Fibroblast of lung (primary cell): ENCODE measurements around the gene ZNF593. TPM values are rescaled to one million over a fixed set of nuclear protein-coding genes. Genes with fewer than 3 reads are reported as not detected.

Experiments
- DNase-seq, 2 donors: peaks; one replicate each; pipeline versions ENCODE4 v3.0.0 to v3.0.0-alpha.2; 2010; ENCODE audit warnings: low read depth in 2 of 2
- H2AFZ ChIP-seq: 2 replicates; pipeline ENCODE4 v1.5.1; 2012; ENCODE audit warnings: low read length, control low read depth, inconsistent platforms
- H3K27ac ChIP-seq: 2 replicates; pipeline ENCODE4 v1.5.1; 2011; ENCODE audit warnings: low read length, control low read depth; ENCODE audit not compliant: insufficient read depth
- H3K27me3 ChIP-seq: 2 replicates; pipeline ENCODE4 v1.5.1; 2011; ENCODE audit warnings: mild to moderate bottlenecking, low read length; ENCODE audit not compliant: control insufficient read depth, insufficient read depth
- H3K36me3 ChIP-seq: 2 replicates; pipeline ENCODE4 v1.5.1; 2011; ENCODE audit warnings: low read length; ENCODE audit not compliant: control insufficient read depth, insufficient read depth
- H3K4me1 ChIP-seq: 2 replicates; pipeline ENCODE4 v1.5.1; 2011; ENCODE audit warnings: low read length; ENCODE audit not compliant: control insufficient read depth, insufficient read depth; ENCODE audit errors: extremely low read depth
- H3K4me2 ChIP-seq: 2 replicates; pipeline ENCODE4 v1.5.1; 2011; ENCODE audit warnings: low read length, control low read depth; ENCODE audit not compliant: insufficient read depth; ENCODE audit errors: extremely low read depth
- H3K4me3 ChIP-seq, 4 experiments: fragments of 200-600 bp in 1 of 4; sonication (generic) in 1 of 4; replicated peaks in 1 of 4; 2 replicates each; pipeline ENCODE4 v1.5.1; 2011 to 2016; ENCODE audit warnings: low read length in 4 of 4, low read depth in 3 of 4, mild to moderate bottlenecking in 3 of 4, control low read depth in 2 of 4, inconsistent platforms in 1 of 4, mixed read lengths in 1 of 4; ENCODE audit not compliant: insufficient read depth in 1 of 4; ENCODE audit errors: control extremely low read depth in 1 of 4
- H3K79me2 ChIP-seq: 2 replicates; pipeline ENCODE4 v1.5.1; 2012; ENCODE audit warnings: mild to moderate bottlenecking, low read length, inconsistent platforms; ENCODE audit not compliant: control insufficient read depth, insufficient read depth
- H3K9ac ChIP-seq: 2 replicates; pipeline ENCODE4 v1.5.1; 2011; ENCODE audit warnings: mild to moderate bottlenecking, low read length, control low read depth; ENCODE audit not compliant: insufficient read depth
- H3K9me3 ChIP-seq: 2 replicates; pipeline ENCODE4 v1.5.1; 2012; ENCODE audit warnings: low read depth, low read length; ENCODE audit not compliant: control insufficient read depth, insufficient read depth
- H4K20me1 ChIP-seq: 2 replicates; pipeline ENCODE4 v1.5.1; 2011; ENCODE audit warnings: low read length; ENCODE audit not compliant: control insufficient read depth, insufficient read depth; ENCODE audit errors: extremely low read depth
- EZH2 ChIP-seq: IDR thresholded peaks from 2 replicates; pipeline ENCODE4 v1.5.1; 2012; ENCODE audit warnings: low read length, control low read depth, mild to moderate bottlenecking; ENCODE audit errors: missing control alignments
- polyA plus RNA-seq, 2 donors: library from polyadenylated mRNA; depleted of rRNA in 1 of 2; stranded (reverse) in 1 of 2; unstranded in 1 of 2; fragments of >200 nt; gene quantifications; 2 replicates each; pipeline ENCODE4 v1.2.1, GENCODE V29; 2011 to 2012; ENCODE audit warnings: missing spikeins in 1 of 2
- total RNA-seq: library from RNA; depleted of rRNA; stranded (reverse); fragments of >200 nt; gene quantifications from 2 replicates; pipeline ENCODE4 v1.2.1, GENCODE V29; 2014
- TF ChIP-seq, protein P1 (sequence below), 2 donors: IDR thresholded peaks in 1 of 2; conservative IDR thresholded peaks in 1 of 2; 1 replicate in 1 of 2; 2 replicates in 1 of 2; pipeline ENCODE4 v1.5.1; 2011 to 2012; ENCODE audit warnings: low read length in 2 of 2, control low read depth in 1 of 2, inconsistent platforms in 1 of 2, low read depth in 1 of 2, mild to moderate bottlenecking in 1 of 2

Gene ZNF593
- total and polyA plus RNA-seq, 2 donors (not counting 1 experiment from before 2014, with no cell fraction given): 17.6 to 30.7 TPM

DNA sequence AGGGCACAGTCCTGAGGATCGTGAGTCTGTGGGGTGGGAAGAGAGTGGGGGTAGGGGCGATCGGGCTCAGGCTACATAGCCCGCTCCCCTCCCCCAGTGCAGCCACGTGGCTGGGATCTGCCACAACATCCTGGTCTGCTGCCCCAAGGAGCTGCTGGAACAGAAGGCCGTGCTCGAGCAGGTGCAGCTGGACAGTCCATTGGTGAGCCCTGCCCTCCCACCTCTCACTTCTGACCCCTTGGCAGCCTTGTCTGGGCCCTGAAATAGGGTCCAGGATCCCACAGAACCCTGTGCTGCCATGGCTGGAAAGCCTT is 12.6 kb downstream of the ZNF593 start:
- no peak overlapping the region for H3K9ac ChIP-seq
- H3K36me3 ChIP-seq: no peaks in the 10 kb centered on the region
- no peak overlapping the region for H3K4me3 ChIP-seq
- H2AFZ ChIP-seq: no peak overlapping the region
- H4K20me1 ChIP-seq: no peaks in the 10 kb centered on the region
- H3K79me2 ChIP-seq: no peaks in the 10 kb centered on the region
- DNase-seq: no peak
- no peaks in the 10 kb centered on the region for H3K9me3 ChIP-seq
- H3K4me1 ChIP-seq: no peaks in the 10 kb centered on the region
- H3K4me2 ChIP-seq: no peak overlapping the region
- H3K27ac ChIP-seq: no peak overlapping the region
- peaks cover 6% of the 10 kb centered on the region for H3K27me3 ChIP-seq
- TF ChIP-seq, protein P1, sequence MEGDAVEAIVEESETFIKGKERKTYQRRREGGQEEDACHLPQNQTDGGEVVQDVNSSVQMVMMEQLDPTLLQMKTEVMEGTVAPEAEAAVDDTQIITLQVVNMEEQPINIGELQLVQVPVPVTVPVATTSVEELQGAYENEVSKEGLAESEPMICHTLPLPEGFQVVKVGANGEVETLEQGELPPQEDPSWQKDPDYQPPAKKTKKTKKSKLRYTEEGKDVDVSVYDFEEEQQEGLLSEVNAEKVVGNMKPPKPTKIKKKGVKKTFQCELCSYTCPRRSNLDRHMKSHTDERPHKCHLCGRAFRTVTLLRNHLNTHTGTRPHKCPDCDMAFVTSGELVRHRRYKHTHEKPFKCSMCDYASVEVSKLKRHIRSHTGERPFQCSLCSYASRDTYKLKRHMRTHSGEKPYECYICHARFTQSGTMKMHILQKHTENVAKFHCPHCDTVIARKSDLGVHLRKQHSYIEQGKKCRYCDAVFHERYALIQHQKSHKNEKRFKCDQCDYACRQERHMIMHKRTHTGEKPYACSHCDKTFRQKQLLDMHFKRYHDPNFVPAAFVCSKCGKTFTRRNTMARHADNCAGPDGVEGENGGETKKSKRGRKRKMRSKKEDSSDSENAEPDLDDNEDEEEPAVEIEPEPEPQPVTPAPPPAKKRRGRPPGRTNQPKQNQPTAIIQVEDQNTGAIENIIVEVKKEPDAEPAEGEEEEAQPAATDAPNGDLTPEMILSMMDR (conservative IDR thresholded peaks at IDR 0.05 in 1 of 2, IDR thresholded peaks at IDR 0.05 in 1 of 2; ENCODE audit: low read depth in 1 of 2, low read length in 2 of 2): no peak
- TF ChIP-seq EZH2: no peak

DNA sequence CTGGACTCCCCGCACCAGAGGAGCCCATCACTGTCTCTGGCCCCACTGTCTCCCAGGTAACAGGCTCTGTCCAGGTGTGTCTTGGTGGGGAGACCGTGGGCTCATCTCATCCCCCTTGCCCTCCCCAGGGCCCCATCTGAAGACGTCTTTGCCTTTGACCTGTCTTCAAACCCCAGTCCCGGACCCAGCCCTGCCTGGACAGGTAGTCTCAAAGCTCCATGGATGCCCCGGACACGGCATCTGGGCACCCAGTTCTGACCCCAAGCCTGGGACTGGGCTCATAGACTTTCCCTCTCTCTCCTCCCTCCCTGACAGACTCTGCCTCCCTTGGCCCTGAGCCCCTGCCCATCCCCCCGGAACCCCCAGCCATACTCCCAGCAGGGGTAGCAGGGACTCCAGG is 14.4 kb downstream of the ZNF593 start:
- H3K27me3 ChIP-seq: peaks cover 6% of the 10 kb centered on the region
- H4K20me1 ChIP-seq: no peaks in the 10 kb centered on the region
- no peak for DNase-seq
- TF ChIP-seq, protein P1 (conservative IDR thresholded peaks at IDR 0.05 in 1 of 2, IDR thresholded peaks at IDR 0.05 in 1 of 2; ENCODE audit: low read depth in 1 of 2, low read length in 2 of 2): no peak
- no peak for TF ChIP-seq EZH2
- H3K27ac ChIP-seq: no peak overlapping the region
- no peaks in the 10 kb centered on the region for H3K4me1 ChIP-seq
- no peaks in the 10 kb centered on the region for H3K9me3 ChIP-seq
- no peak overlapping the region for H3K4me2 ChIP-seq
- H2AFZ ChIP-seq: no peak overlapping the region
- no peaks in the 10 kb centered on the region for H3K79me2 ChIP-seq
- H3K36me3 ChIP-seq: no peaks in the 10 kb centered on the region
- no peak overlapping the region for H3K9ac ChIP-seq
- no peak overlapping the region for H3K4me3 ChIP-seq

DNA sequence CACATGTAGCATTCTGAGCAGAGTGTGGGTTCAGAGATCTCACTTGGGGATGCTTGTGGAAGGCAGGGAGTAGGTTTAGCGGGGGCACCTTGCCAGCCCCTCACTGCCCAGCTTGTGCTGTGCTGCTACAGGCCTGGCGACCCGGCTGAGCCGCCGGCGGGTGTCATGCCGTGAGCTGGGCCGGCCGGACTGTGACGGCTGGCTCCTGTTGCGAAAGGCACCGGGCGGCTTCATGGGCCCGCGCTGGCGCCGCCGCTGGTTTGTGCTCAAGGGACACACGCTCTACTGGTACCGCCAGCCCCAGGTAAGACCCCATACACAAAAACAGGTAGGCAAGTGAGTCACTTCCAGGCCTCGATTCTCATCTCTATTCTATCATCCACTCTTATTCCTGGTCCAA is 15.2 kb downstream of the ZNF593 start:
- Histone ChIP-seq H3K4me2 (no peak overlapping the region), H3K9me3 (no peaks in the 10 kb centered on the region), H3K4me1 (no peaks in the 10 kb centered on the region), H3K27ac (no peak overlapping the region), H3K9ac (no peak overlapping the region), H3K27me3 (peaks cover 6% of the 10 kb centered on the region), H3K36me3 (no peaks in the 10 kb centered on the region), H2AFZ (no peak overlapping the region), H3K79me2 (no peaks in the 10 kb centered on the region), H4K20me1 (no peaks in the 10 kb centered on the region), H3K4me3 (no peak overlapping the region)
- DNase-seq: no peak
- TF ChIP-seq, protein P1 (conservative IDR thresholded peaks at IDR 0.05 in 1 of 2, IDR thresholded peaks at IDR 0.05 in 1 of 2; ENCODE audit: low read depth in 1 of 2, low read length in 2 of 2): no peak
- TF ChIP-seq EZH2: no peak
